KOPT-K1 (cell line): ENCODE data around the gene DCLK1.

Experiments used
- H3K27ac ChIP-seq: fragments of 200-600 bp; sonication (generic); 2 replicates; pipeline ENCODE4 v1.5.1; 2016; ENCODE audit warnings: antibody characterized with exemption, mild to moderate bottlenecking, low read depth, low read length; ENCODE audit not compliant: poor library complexity, severe bottlenecking
- H3K36me3 ChIP-seq: fragments of 200-600 bp; sonication (generic); 2 replicates; pipeline ENCODE4 v1.5.1; 2017; ENCODE audit warnings: antibody characterized with exemption, mild to moderate bottlenecking, low read length, moderate library complexity; ENCODE audit not compliant: insufficient read depth
- H3K9me3 ChIP-seq: fragments of 200-600 bp; sonication (generic); 2 replicates; pipeline ENCODE4 v1.5.1; 2017; ENCODE audit warnings: antibody characterized with exemption, low read length, mild to moderate bottlenecking; ENCODE audit not compliant: insufficient read depth, poor library complexity, severe bottlenecking

Gene DCLK1

GRCh38 chr13:35953537-35954206 lies 177.5 kb downstream of the DCLK1 start:
- H3K9me3 ChIP-seq: no peaks in the 10 kb centered on the region
- H3K36me3 ChIP-seq: no peaks in the 10 kb centered on the region
- no peak overlapping the region for H3K27ac ChIP-seq

DNA sequence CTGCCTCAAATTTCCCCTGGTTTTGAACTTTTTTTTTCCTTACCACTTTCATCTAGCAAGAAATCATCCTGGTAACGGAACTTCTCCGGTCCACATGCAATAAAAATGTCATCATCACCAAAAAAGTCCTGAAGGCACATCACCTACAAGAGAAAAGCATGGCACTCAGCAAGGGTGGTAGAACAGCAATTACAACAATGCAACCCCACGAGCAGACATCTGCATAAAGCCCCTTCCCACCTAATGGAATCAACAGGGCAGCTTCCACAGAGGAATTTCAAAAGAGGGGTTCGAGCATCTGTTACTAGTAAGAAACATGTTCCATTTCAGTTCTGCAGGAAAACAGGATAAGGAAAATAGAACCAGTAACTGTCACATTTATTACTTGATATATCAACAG lies 183.9 kb downstream of the DCLK1 start:
- H3K9me3 ChIP-seq: no peaks in the 10 kb centered on the region
- no peak overlapping the region for H3K27ac ChIP-seq
- H3K36me3 ChIP-seq: no peaks in the 10 kb centered on the region

GRCh38 chr13:35945368-35945767 lies 185.8 kb downstream of the DCLK1 start:
- Histone ChIP-seq H3K9me3 (no peaks in the 10 kb centered on the region), H3K27ac (no peak overlapping the region), H3K36me3 (no peaks in the 10 kb centered on the region)

DNA sequence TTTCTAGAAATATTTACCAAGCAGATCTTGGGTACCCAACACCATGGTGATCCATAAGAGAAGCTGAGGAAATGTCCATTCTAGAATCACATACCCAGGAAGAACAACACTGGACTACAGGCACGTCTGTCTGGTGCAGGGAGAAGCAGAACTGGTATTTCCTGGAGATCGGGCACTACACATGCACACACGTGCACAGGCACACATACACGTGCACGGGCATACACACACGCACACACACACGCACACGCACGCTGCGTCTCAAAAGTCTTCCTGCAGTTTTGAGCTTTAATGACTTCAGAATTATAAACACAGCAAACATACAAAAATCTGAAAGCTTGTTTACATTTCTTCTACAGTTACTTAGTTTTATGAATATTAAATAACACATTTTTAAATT lies 189.8 kb downstream of the DCLK1 start:
- no peaks in the 10 kb centered on the region for H3K36me3 ChIP-seq
- no peaks in the 10 kb centered on the region for H3K9me3 ChIP-seq
- H3K27ac ChIP-seq: no peak overlapping the region

- H3K27ac ChIP-seq: no peak overlapping the region
- no peaks in the 10 kb centered on the region for H3K9me3 ChIP-seq
- H3K36me3 ChIP-seq: no peaks in the 10 kb centered on the region
Observed at GRCh38 chr13:35940734-35941133, 190.4 kb downstream of the DCLK1 start.

- Histone ChIP-seq H3K27ac (no peak overlapping the region), H3K36me3 (no peaks in the 10 kb centered on the region), H3K9me3 (no peaks in the 10 kb centered on the region)
Observed at GRCh38 chr13:35936246-35936978, 194.8 kb downstream of the DCLK1 start.

DNA sequence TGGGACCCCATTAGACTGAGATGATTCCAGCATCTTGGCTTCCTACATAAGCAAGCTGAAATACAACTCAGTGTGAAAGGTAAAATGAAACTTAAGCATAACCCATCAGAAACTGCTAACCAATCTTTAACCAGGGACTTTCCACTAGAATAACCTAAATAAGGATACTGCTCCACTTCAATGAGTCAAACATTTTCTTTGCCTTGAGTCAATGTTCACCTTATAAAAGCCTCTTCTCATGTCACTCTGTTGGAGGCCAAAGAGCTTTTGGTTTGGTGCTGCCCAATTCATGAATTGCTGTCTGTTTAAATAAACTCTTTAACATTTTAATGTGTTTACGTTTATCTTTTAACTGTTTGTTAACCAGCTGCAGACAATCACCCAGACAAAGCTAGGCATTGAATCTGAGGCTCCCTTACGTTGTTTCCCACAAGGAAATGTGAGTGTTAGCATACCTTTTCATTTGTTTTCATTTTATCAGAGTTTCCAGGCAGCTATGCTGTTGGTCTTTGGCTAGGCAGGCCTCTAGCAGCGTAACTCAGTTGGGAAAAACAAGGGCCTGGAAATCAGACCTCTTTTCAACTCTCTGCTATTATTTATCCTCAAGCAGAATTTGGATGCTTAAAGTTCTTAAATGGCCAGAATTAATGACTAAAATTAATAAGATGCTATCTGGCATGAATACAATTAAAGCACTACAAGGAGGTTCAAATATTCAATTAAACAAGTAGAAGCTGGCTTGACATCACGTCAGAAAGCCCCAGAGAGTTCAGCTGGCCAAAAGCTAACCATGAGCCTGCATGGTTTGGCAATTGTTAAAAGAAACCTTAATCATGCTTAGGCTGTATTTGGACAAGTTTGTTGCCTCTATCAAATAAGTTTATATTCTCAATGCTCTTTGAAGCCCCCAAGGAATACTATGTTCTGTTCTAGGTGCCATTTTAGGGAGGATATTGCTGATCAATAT lies 200.2 kb downstream of the DCLK1 start:
- no peaks in the 10 kb centered on the region for H3K9me3 ChIP-seq
- no peak overlapping the region for H3K27ac ChIP-seq

DNA sequence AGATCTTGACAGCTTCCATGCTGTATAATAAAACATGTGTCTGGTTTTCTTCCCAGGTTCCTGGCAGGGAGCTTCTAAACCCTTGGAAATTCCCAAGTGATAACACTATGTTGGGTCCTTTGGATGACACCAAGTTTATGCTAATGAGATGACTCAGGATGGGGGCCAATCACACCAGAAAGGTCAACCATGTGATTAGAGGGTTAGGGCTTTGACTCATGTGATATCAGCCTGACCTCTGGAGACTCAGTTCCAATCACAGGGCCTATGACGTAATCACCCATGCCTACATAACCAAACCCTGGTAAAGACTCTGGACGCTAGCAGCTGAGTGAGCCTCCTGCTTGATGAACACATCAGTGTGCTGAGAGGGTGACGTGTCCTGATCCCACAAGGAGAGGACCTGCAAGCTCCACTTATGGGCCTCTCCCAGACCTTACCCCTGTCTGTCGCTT lies 203.6 kb downstream of the DCLK1 start:
- Histone ChIP-seq H3K27ac (no peak overlapping the region), H3K36me3 (no peaks in the 10 kb centered on the region), H3K9me3 (no peaks in the 10 kb centered on the region)

More for the DNA sequence above, 200.2 kb downstream of the DCLK1 start:
- no peaks in the 10 kb centered on the region for H3K36me3 ChIP-seq

DNA sequence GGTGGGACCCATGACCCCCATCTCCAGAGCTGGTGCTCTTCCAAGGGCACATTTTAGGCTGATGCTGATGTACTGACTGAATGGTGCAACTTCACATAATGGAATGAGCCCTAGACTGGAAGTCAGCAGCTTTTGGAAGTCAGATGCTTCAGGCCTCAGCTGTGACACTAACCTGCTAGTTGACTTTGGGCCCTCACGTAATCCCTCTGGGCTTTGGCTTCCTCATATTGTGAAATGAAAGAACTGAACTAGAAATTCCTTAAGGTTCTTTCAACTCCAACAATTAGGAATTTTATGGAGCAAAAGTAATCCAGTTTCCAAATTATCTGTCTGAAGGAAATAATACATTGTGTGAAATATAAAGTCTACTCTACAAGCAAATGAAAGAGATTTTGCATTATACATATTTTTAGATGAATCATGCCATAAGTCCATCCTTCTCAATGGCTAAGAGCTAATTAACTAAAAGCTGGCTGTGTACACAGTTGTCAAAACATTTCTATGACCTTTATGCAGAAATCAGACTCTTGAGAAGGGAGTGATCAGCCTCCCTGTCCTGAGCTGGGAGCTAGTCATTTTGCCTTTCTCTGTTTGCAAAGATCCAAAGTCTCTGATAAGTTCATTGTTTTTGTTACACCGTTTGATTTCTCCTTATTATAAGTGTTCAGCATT lies 204.2 kb downstream of the DCLK1 start:
- H3K27ac ChIP-seq: no peak overlapping the region
- no peaks in the 10 kb centered on the region for H3K9me3 ChIP-seq
- H3K36me3 ChIP-seq: no peaks in the 10 kb centered on the region

GRCh38 chr13:35925669-35926068 lies 205.5 kb downstream of the DCLK1 start:
- no peak overlapping the region for H3K27ac ChIP-seq
- no peaks in the 10 kb centered on the region for H3K36me3 ChIP-seq
- H3K9me3 ChIP-seq: no peaks in the 10 kb centered on the region

GRCh38 chr13:35923347-35923746 lies 207.8 kb downstream of the DCLK1 start:
- no peak overlapping the region for H3K27ac ChIP-seq
- H3K36me3 ChIP-seq: no peaks in the 10 kb centered on the region
- no peaks in the 10 kb centered on the region for H3K9me3 ChIP-seq

GRCh38 chr13:35920816-35921215 lies 210.4 kb downstream of the DCLK1 start:
- no peak overlapping the region for H3K27ac ChIP-seq
- H3K36me3 ChIP-seq: no peaks in the 10 kb centered on the region
- no peaks in the 10 kb centered on the region for H3K9me3 ChIP-seq

DNA sequence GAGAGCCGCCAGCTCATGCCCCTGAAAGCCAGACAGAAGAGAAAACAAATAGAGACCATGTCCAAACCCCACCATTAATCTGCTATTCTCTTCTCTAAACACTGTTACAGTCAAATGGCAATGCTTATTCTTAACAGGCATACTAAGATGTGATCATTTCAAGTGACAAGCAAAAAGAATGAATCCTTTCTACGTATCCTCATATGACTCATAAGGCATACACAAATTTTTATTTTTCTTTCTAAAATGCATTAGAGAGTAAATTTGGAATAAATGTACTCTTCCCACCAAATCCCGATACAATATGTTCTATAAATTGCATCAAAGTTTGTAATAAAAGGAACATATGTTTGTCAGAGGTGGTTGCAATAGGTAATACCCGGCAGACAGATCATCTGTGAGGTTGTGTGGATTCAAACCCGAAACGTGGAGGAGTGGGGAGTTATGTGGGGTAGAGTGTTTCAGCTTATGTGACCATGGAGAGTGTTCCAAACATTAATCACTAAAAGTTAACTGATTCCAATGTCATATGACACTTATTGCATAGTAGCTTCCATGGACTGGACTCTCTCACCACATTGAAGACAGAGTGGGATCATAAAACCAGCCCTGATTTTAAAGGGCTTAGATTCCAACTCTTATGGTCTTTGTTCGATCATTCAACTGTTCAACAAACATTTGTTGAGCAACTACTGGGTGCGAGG lies 213.1 kb downstream of the DCLK1 start:
- H3K27ac ChIP-seq: no peak overlapping the region
- H3K36me3 ChIP-seq: no peaks in the 10 kb centered on the region
- H3K9me3 ChIP-seq: no peaks in the 10 kb centered on the region

- Histone ChIP-seq H3K9me3 (no peaks in the 10 kb centered on the region), H3K27ac (no peak overlapping the region), H3K36me3 (no peaks in the 10 kb centered on the region)
Observed at GRCh38 chr13:35917252-35917941, 213.8 kb downstream of the DCLK1 start.
